Esophagus squamous epithelium (tissue), 5 donors: Measurements from ENCODE around the gene PCDHAC2. TPM values are rescaled to one million over a fixed set of nuclear protein-coding genes. Genes with fewer than 3 reads are reported as not detected.

Experiments
- DNase-seq: peaks from one replicate; lab custom pipeline; 2025; lab: John Stamatoyannopoulos, UW
- H3K27ac ChIP-seq, 4 donors: fragments of 200-600 bp; sonication (generic); one replicate each; pipeline ENCODE4 v1.5.1; 2016 to 2019; ENCODE audit warnings: mild to moderate bottlenecking in 1 of 4
- H3K27me3 ChIP-seq, 4 donors: fragments of 200-600 bp; sonication (generic); 1 replicate in 3 of 4; 2 replicates in 1 of 4; pipeline versions ENCODE4 v1.5.1 to v1.6.0; 2017 to 2021; ENCODE audit warnings: antibody characterized with exemption in 1 of 4
- H3K36me3 ChIP-seq, 3 donors: fragments of 200-600 bp; sonication (generic); one replicate each; pipeline ENCODE4 v1.5.1; 2016 to 2019
- H3K4me1 ChIP-seq, 3 donors: fragments of 200-600 bp; sonication (generic); one replicate each; pipeline ENCODE4 v1.5.1; 2017 to 2019
- H3K4me3 ChIP-seq, 4 donors: fragments of 200-600 bp; sonication (generic); 1 replicate in 3 of 4; 2 replicates in 1 of 4; pipeline ENCODE4 v1.5.1; 2016 to 2019; ENCODE audit warnings: mild to moderate bottlenecking in 2 of 4, moderate library complexity in 1 of 4
- H3K9me3 ChIP-seq, 3 donors: fragments of 200-600 bp; sonication (generic); one replicate each; pipeline ENCODE4 v1.5.1; 2016 to 2019
- POLR2A ChIP-seq, 4 donors: fragments of 450-650 bp; IDR thresholded peaks; one replicate each; pipeline ENCODE4 v1.6.1; 2017; ENCODE audit warnings: antibody characterized with exemption in 4 of 4, mild to moderate bottlenecking in 4 of 4, moderate library complexity in 3 of 4
- WGBS, 2 donors: methylation state at CpG; one replicate each; pipeline ENCODE4 v1.1.5; 2018; 5-methylcytosine and 5-hydroxymethylcytosine counted together
- intact Hi-C: fragments of 100-400 bp; cut with DNase I; formaldehyde crosslinking; loops from one replicate; pipeline ENCODE4 v1.15.0; 2022
- total RNA-seq, 4 donors: library from RNA; depleted of rRNA; stranded (reverse); fragments of >200 nt; gene quantifications; one replicate each; pipeline ENCODE4 v1.1.0, GENCODE V29; 2016
- TF ChIP-seq, protein P1 (sequence below), 6 experiments: fragments of 450-650 bp in 4 of 6; fragments of 200-600 bp in 2 of 6; sonication (generic) in 2 of 6; IDR thresholded peaks; one replicate each; pipeline ENCODE4 v1.5.1; 2016 to 2019; ENCODE audit warnings: antibody characterized with exemption in 6 of 6, mild to moderate bottlenecking in 4 of 6, moderate library complexity in 4 of 6
- donor health status: DM: yes; HTN: yes; CAD: no.

The PCDHAC2 gene
- total RNA-seq, 4 donors from 2014 or later = 0.19 to 2.2 TPM; not detected in 2

DNA sequence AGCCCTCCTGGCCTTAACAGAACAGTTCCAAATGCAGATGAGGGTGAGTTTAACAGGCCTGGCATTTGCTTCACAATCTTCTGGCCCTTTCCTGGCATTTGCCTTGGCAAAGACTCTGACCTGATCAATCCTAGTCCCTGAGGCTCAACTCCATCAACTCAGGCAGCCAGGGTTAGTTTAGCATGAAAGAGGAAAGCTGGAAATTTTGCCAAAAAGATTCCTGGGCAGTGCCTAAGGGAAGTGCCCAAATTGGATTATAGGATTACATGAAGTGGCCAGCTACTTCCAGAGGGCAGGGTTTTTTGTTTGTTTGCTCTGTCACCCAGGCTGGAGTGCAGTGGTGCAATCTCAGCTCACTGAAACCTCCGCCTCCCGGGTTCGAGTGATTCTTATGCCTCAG lies 36.8 kb downstream of the PCDHAC2 start:
- no peak overlapping the region for H3K27ac ChIP-seq

DNA sequence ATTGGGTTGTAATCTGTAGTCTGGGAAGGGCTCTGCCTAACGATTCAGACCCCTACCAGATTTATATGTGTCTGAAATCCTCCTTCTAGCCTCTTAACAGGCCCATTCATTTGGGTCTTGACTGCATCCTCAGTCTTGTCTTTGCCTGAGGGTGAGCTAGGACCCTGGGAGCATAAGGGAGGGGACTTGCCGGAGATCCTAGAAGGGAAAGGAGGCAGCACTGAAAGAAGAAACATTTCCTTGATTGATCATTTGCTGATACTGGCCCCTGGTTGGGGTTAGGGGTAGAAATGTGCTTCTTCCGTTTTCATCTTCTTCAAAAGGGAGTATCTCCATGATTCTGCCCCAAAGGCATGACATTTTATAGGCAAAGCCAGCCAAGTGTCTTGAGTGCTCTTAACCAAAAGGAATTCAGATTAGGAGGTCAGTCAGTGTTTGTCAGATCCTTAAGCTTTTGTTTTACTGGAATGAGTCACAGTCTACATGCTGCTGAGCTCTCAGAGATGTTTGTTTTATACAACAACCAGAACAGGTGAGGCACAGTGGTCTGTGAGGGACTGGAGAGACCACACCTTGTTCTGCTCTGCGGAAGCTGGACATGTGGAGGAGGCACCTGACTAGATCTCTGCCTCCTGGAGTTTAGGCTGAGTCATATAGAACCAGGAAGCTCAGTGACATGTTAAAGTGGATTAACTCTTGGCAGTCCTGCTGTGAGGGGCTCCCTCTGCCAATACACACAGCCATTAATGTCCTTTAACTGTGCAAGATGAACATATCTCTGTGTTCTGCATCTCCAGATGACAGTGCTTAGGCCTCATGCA lies 37.7 kb downstream of the PCDHAC2 start:
- no peak for DNase-seq
- 28 to 32% methylated on average over 4 of the region's 4 CpGs for WGBS, 2 donors
- no peak overlapping the region for H3K4me3 ChIP-seq
- peaks cover 0 to 10% (median 0%) of the 10 kb centered on the region in 3 donors for H3K4me1 ChIP-seq
- TF ChIP-seq POLR2A (IDR thresholded peaks at IDR 0.05) = no peak
- TF ChIP-seq, protein P1, sequence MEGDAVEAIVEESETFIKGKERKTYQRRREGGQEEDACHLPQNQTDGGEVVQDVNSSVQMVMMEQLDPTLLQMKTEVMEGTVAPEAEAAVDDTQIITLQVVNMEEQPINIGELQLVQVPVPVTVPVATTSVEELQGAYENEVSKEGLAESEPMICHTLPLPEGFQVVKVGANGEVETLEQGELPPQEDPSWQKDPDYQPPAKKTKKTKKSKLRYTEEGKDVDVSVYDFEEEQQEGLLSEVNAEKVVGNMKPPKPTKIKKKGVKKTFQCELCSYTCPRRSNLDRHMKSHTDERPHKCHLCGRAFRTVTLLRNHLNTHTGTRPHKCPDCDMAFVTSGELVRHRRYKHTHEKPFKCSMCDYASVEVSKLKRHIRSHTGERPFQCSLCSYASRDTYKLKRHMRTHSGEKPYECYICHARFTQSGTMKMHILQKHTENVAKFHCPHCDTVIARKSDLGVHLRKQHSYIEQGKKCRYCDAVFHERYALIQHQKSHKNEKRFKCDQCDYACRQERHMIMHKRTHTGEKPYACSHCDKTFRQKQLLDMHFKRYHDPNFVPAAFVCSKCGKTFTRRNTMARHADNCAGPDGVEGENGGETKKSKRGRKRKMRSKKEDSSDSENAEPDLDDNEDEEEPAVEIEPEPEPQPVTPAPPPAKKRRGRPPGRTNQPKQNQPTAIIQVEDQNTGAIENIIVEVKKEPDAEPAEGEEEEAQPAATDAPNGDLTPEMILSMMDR (IDR thresholded peaks at IDR 0.05) = no peak
- H3K27ac ChIP-seq = no peak overlapping the region
- no peaks in the 10 kb centered on the region for H3K36me3 ChIP-seq
- no peaks in the 10 kb centered on the region for H3K9me3 ChIP-seq
- intact Hi-C loops = no loop called here
- peaks cover 0 to 43% (median 0%) of the 10 kb centered on the region in 4 donors for H3K27me3 ChIP-seq

More for the DNA sequence above, 36.8 kb downstream of the PCDHAC2 start:
- no peaks in the 10 kb centered on the region for H3K36me3 ChIP-seq
- WGBS, 2 donors = 94 to 97% methylated on average over 3 of the region's 3 CpGs
- no peak for DNase-seq
- no peaks in the 10 kb centered on the region for H3K9me3 ChIP-seq
- H3K4me3 ChIP-seq = no peak overlapping the region
- TF ChIP-seq, protein P1 (IDR thresholded peaks at IDR 0.05) = no peak
- TF ChIP-seq POLR2A (IDR thresholded peaks at IDR 0.05) = no peak
- peaks cover 0 to 10% (median 0%) of the 10 kb centered on the region in 3 donors for H3K4me1 ChIP-seq
- intact Hi-C loops = no loop called here
- H3K27me3 ChIP-seq = peaks cover 0 to 43% (median 0%) of the 10 kb centered on the region in 4 donors

DNA sequence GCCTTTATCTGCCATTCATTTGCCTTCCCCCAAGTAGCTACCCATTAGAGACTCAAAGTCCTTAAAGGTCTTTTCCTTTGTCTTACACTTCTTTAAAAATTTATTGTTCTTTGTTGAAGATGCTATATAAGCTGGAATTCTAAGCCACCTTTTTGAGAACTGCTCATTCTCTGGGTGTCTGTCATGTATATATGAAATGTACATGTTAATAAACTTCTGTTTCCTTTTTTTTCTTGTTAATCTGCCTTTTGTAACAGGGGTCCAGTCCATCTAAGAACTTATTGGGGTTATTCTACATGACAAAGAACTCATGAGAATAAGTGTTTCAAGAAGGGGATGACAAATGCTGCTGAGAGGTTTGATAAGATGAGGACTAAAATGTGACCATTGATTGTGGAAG lies 41.5 kb downstream of the PCDHAC2 start:
- H3K4me1 ChIP-seq = no peaks in the 10 kb centered on the region
- H3K27me3 ChIP-seq = peaks cover 0 to 6% (median 0%) of the 10 kb centered on the region in 4 donors

DNA sequence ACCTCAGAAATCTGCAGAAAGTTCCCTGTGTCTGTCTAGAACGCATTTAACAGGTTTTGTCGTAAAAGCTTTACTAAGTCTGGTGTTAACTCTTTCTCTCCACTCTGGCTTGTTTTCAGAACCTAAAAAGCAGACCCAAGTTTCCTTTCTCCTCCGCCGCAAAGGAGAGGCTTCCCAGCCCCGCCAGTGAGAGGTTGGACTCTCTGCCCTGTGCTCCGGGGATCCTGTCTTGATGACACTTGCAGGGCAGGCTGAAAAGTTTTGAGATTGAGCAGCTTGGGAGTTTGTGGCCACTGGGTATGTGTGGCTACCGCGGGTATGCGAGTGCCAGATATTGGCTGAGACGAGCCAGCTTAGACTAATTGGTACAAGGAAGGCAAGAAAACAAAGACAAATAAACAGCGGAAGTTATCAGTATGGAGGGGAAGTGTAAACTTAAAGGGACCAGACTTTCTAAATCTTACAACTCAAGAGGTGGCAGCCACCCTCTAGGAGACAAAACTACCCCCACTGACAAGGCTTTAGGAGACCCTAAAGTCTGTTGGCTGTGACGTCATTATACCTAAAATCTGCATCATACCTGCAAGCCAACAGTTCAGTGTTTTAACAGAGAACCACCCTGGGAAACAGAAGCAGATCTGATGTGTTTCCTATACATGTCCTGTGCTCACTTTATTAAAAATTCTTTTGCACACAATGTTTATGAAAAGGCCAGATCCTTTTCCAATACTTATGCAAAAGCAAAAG lies 43.9 kb downstream of the PCDHAC2 start:
- H3K4me3 ChIP-seq = no peak overlapping the region
- DNase-seq = no peak
- TF ChIP-seq, protein P1 (IDR thresholded peaks at IDR 0.05) = no peak
- TF ChIP-seq POLR2A (IDR thresholded peaks at IDR 0.05) = no peak
- no peaks in the 10 kb centered on the region for H3K4me1 ChIP-seq
- H3K36me3 ChIP-seq = no peaks in the 10 kb centered on the region
- no peaks in the 10 kb centered on the region for H3K27me3 ChIP-seq
- WGBS, 2 donors = 35 to 54% methylated on average over 10 to 12 of the region's 12 CpGs
- intact Hi-C loops = no loop called here
- no peak overlapping the region for H3K27ac ChIP-seq
- no peaks in the 10 kb centered on the region for H3K9me3 ChIP-seq

More for the DNA sequence above, 41.5 kb downstream of the PCDHAC2 start:
- Histone ChIP-seq H3K36me3 (no peaks in the 10 kb centered on the region), H3K27ac (no peak overlapping the region), H3K9me3 (no peaks in the 10 kb centered on the region), H3K4me3 (no peak overlapping the region)
- no peak for DNase-seq
- intact Hi-C loops = no loop called here
- TF ChIP-seq, protein P1 (IDR thresholded peaks at IDR 0.05) = no peak
- no peak for TF ChIP-seq POLR2A (IDR thresholded peaks at IDR 0.05)

DNA sequence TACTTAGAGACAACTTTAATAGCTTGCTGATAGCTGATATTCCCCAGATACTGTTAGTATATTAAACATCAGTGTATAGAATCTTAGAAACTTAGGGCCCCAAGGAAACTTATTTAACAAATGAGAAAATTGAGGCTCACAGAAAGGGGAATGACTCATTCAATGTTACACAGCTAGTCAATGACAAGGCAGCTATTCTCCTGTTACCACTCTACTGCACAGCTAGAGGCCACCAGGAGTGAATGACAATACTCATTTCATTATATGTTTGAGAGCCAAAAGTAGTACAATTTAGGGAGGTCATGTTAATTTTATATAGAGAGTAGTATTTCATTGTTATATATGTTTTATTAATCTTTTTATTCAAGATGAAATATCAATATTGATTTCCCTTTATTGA lies 51.7 kb downstream of the PCDHAC2 start:
- Histone ChIP-seq H3K36me3 (no peaks in the 10 kb centered on the region), H3K27me3 (no peaks in the 10 kb centered on the region), H3K4me1 (no peaks in the 10 kb centered on the region), H3K27ac (no peak overlapping the region), H3K9me3 (no peaks in the 10 kb centered on the region), H3K4me3 (no peak overlapping the region)
- DNase-seq = no peak
- intact Hi-C loops = no loop called here
- TF ChIP-seq, protein P1 (IDR thresholded peaks at IDR 0.05) = no peak
- TF ChIP-seq POLR2A (IDR thresholded peaks at IDR 0.05) = no peak
